BLaER1 treated with 17β-estradiol and CSF1 and Interleukin-3, amounts not matched to agents 10 nM and 100 nM (cell line): Measurements from ENCODE around the gene EXOC6.
"Not testable (repeated sequence)": the region's sequence is repeated elsewhere in the genome, so short reads cannot be mapped to it uniquely, and the experiment has no call there.

Experiments used
- H3K27ac ChIP-seq, 11 experiments: shearing (Covaris generic); formaldehyde crosslinking; 2 replicates each; pipeline ENCODE4 v1.8.1; 2022
- H3K27me3 ChIP-seq, 11 experiments: shearing (Covaris generic); formaldehyde crosslinking; 2 replicates each; pipeline ENCODE4 v1.8.1; 2022
- H3K36me3 ChIP-seq, 11 experiments: shearing (Covaris generic); formaldehyde crosslinking; 2 replicates each; pipeline ENCODE4 v1.8.1; 2022
- H3K4me1 ChIP-seq, 10 experiments: shearing (Covaris generic); formaldehyde crosslinking; 2 replicates each; pipeline ENCODE4 v1.8.1; 2022
- H3K4me2 ChIP-seq, 11 experiments: shearing (Covaris generic); formaldehyde crosslinking; 2 replicates each; pipeline ENCODE4 v1.8.1; 2022
- H3K4me3 ChIP-seq, 10 experiments: shearing (Covaris generic); formaldehyde crosslinking; 2 replicates each; pipeline ENCODE4 v1.8.1; 2022
- H3K9ac ChIP-seq, 11 experiments: shearing (Covaris generic); formaldehyde crosslinking; 2 replicates each; pipeline ENCODE4 v1.8.1; 2022
- H3K9me3 ChIP-seq, 11 experiments: shearing (Covaris generic); formaldehyde crosslinking; replicated peaks in 1 of 11; 2 replicates each; pipeline ENCODE4 v1.8.1; 2022
- H4K20me1 ChIP-seq, 11 experiments: shearing (Covaris generic); formaldehyde crosslinking; 2 replicates each; pipeline ENCODE4 v1.8.1; 2022
- Cebpa-rat ChIP-seq, 11 experiments: shearing (Covaris generic); IDR thresholded peaks; 2 replicates each; pipeline ENCODE4 v1.8.1; 2022

The EXOC6 gene

DNA sequence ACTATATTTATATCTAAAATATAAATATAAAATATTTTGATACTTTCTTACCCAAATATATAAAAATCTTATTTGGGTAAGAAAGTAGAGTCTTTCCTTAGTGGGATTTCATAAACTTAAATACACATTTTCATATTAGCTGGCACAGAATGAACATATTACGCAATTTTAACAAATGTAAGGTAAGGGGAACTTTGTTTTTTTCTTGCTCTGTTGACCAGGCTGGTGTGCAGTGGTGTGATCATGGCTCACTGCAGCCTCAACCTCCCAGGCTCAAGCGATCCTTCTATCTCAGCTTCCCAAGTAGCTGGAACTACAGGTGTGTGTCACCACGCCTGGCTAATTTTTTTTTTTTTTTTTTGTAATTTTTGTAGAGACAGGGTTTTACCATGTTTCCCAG, 243.6 kb downstream of the EXOC6 start:
- Histone ChIP-seq H3K4me2 (no peak overlapping the region), H3K4me3 (no peak overlapping the region), H3K36me3 (no peaks in the 10 kb centered on the region), H3K9ac (no peak overlapping the region), H4K20me1 (no peaks in the 10 kb centered on the region), H3K27ac (no peak overlapping the region), H3K4me1 (peaks cover 0 to 4% (median 0%) of the 10 kb centered on the region in 10 experiments; a peak in 1 of 20 replicates), H3K27me3 (no peaks in the 10 kb centered on the region), H3K9me3 (no peaks in the 10 kb centered on the region)
- peak; percentile 7 to 86 (median 66); a peak in 14 of 22 replicates for TF ChIP-seq Cebpa-rat (IDR thresholded peaks at IDR 0.05)

DNA sequence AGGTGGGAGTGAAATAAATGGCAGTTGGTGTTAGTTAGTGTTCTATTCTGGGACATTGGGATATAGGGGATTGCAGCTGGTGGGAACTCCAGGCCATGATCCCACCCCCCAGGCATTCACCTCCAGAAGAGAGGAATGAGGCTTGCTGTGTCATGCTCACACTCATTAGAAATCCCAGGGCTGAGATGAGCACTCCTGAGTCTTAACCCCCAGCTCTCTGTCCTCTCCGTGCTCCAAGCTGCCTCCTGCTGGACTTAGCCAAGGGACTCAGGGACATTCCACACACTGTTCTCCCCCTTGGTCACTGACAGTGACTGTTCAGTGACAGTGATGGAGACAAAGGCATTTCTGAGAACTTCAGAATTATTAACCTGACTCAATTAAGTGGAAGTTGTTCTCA, 246.9 kb downstream of the EXOC6 start:
- H3K4me2 ChIP-seq = no peak overlapping the region
- H3K36me3 ChIP-seq = no peaks in the 10 kb centered on the region

DNA sequence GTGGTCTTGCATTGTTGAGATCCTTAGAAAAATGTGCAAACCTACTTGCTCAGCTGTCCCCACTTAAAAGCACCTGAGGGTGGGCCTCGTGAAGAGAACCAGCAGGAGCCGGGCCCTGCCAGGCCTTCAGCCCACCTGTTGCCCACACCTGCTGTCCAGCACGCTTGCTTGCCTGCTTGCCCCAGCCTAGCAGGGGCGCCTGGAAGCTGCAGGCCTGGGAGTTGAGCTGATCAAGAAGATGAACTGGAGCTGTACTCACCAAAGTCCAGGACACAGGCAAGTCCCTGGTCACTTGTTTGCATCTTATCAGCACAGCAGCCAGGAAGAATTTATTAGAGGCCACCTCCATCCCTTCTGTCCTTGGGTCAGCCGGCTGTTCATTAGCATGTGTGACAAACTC, 248.6 kb downstream of the EXOC6 start:
- H3K27me3 ChIP-seq = no peaks in the 10 kb centered on the region
- no peak for TF ChIP-seq Cebpa-rat (IDR thresholded peaks at IDR 0.05)

More for the DNA sequence above, 246.9 kb downstream of the EXOC6 start:
- Histone ChIP-seq H3K4me1 (no peaks in the 10 kb centered on the region), H3K4me3 (no peak overlapping the region), H3K27ac (no peak overlapping the region), H3K9ac (no peak overlapping the region), H3K9me3 (peaks cover 0 to 4% (median 0%) of the 10 kb centered on the region in 11 experiments; a peak in 2 of 22 replicates), H4K20me1 (no peaks in the 10 kb centered on the region), H3K27me3 (no peaks in the 10 kb centered on the region)
- no peak for TF ChIP-seq Cebpa-rat (IDR thresholded peaks at IDR 0.05)

DNA sequence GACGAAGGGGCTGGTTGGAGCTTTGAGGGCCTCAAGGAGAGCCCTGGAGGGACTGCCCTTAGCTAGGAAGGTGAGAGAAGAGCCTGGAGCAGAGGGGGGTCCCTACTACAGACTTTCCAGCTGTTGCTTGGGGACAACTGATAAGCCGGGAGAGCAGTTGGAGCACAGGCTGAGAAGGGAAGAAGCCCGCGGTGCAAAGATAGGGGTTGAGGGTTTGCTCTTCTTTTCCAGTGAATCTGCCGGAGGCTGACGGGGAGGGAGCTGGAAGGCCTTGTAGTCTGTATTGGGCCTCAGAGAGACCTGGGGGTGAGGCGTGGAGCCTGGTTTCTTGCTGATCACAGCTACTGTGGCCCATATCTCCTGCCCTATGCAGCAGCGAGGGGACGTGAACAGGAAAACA, 249.1 kb downstream of the EXOC6 start:
- H4K20me1 ChIP-seq = no peaks in the 10 kb centered on the region
- no peak for TF ChIP-seq Cebpa-rat (IDR thresholded peaks at IDR 0.05)

More for the DNA sequence above, 248.6 kb downstream of the EXOC6 start:
- H3K9ac ChIP-seq = no peak overlapping the region
- no peaks in the 10 kb centered on the region for H3K4me1 ChIP-seq
- H3K4me2 ChIP-seq = no peak overlapping the region
- H4K20me1 ChIP-seq = no peaks in the 10 kb centered on the region
- H3K36me3 ChIP-seq = no peaks in the 10 kb centered on the region
- H3K27ac ChIP-seq = no peak overlapping the region
- peaks cover 0 to 4% (median 0%) of the 10 kb centered on the region in 11 experiments; a peak in 2 of 22 replicates for H3K9me3 ChIP-seq
- H3K4me3 ChIP-seq = no peak overlapping the region

DNA sequence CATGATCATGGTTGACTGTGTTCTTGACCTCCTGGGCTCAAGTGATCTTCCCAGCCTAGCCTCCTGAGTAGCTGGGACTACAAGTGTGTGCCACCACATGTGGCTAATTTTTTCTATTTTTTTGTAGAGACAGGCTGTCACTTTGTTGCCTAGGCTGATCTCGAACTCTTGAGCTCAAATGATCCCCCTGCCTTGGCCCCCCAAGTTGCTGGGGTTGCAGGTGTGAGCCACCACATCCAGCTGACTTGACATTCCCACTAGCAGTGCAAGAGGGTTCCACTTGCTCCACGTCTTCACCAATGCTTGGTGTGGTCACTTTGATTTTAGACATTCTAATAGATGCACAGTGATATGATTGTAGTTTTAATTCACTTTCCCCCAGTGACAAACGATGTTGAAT, 250.5 kb downstream of the EXOC6 start:
- Histone ChIP-seq H3K9me3 (peaks cover 1 to 13% (median 6%) of the 10 kb centered on the region in 11 experiments; a peak in 17 of 22 replicates), H3K4me2 (no peak overlapping the region), H3K9ac (no peak overlapping the region), H3K4me1 (no peaks in the 10 kb centered on the region), H3K4me3 (no peak overlapping the region), H4K20me1 (no peaks in the 10 kb centered on the region), H3K27ac (no peak overlapping the region), H3K36me3 (no peaks in the 10 kb centered on the region), H3K27me3 (no peaks in the 10 kb centered on the region)
- no peak for TF ChIP-seq Cebpa-rat (IDR thresholded peaks at IDR 0.05)

More for the DNA sequence above, 249.1 kb downstream of the EXOC6 start:
- Histone ChIP-seq H3K4me1 (no peaks in the 10 kb centered on the region), H3K9ac (no peak overlapping the region), H3K9me3 (peaks cover 0 to 8% (median 0%) of the 10 kb centered on the region in 11 experiments; a peak in 2 of 22 replicates), H3K27me3 (no peaks in the 10 kb centered on the region), H3K27ac (no peak overlapping the region), H3K36me3 (no peaks in the 10 kb centered on the region), H3K4me2 (no peak overlapping the region), H3K4me3 (no peak overlapping the region)

DNA sequence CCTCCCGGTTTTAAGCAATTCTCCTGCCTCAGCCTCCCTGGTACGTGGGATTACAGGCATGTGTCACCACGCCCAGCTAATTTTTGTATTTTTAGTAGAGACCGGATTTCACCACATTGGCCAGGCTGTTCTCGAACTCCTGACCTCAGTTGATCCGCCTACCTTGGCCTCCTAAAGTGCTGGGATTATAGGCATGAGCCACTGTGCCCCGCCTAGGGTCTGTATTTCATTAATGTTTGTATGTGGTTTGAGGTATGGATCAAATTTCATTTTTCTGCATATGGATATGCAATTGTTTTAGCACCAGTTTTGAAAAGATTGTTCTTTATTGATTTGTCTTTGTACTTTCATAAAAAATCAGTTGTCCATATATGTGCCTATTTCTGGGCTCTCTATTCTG, 251.3 kb downstream of the EXOC6 start:
- Histone ChIP-seq H3K4me1 (no peaks in the 10 kb centered on the region), H3K4me3 (no peak overlapping the region), H3K4me2 (no peak overlapping the region), H3K9me3 (peaks cover 3 to 16% (median 8%) of the 10 kb centered on the region in 11 experiments; a peak in 18 of 22 replicates), H3K27me3 (no peaks in the 10 kb centered on the region), H4K20me1 (no peaks in the 10 kb centered on the region), H3K36me3 (no peaks in the 10 kb centered on the region), H3K27ac (no peak overlapping the region), H3K9ac (no peak overlapping the region)
- no peak for TF ChIP-seq Cebpa-rat (IDR thresholded peaks at IDR 0.05)

DNA sequence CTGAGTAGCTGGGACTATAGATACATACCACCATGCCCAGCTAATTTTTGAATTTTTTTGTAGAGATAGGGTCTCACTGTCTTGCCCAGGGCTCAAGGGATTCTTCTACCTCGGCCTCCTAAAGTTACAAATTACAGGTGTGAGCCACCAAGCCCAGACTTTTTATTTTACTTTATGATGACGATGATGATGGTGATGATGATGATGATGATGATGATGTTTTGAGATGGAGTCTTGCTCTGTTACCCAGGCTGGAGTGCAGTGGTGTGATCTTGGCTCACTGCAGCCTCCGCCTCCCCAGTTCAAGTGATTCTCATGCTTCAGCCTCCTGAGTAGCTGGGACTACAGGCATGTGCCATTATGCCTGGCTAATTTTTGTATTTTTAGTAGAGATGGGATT, 252.8 kb downstream of the EXOC6 start:
- not testable (repeated sequence) for H3K4me3 ChIP-seq, H3K27ac ChIP-seq, H3K4me2 ChIP-seq, H3K9ac ChIP-seq, H3K36me3 ChIP-seq, H4K20me1 ChIP-seq, H3K27me3 ChIP-seq, H3K4me1 ChIP-seq
- peaks cover 3 to 16% (median 8%) of the 10 kb centered on the region in 11 experiments; a peak in 18 of 22 replicates for H3K9me3 ChIP-seq

DNA sequence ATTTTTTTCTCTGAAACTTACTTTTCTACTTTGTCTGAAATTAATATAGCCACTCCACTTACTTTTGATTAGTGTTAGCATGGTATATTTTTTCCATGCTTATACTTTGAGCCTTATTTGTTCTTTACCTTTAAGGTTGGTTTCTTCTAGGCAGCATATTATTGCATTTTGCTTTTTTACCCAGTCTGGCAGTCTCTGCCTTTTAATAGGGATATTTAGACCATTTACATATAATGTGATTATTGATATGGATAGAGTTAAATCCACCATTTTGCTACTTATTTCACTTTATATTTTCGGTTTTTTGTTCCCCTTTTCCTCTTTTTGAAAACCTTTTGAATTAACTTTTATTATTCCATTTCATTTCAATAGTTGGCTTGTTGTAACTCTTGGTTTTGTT, 255.6 kb downstream of the EXOC6 start:
- Histone ChIP-seq H3K9ac (no peak overlapping the region), H3K4me3 (no peak overlapping the region), H3K4me2 (no peak overlapping the region), H4K20me1 (no peaks in the 10 kb centered on the region), H3K9me3 (peaks cover 3 to 16% (median 8%) of the 10 kb centered on the region in 11 experiments; a peak in 18 of 22 replicates), H3K4me1 (peaks cover 0 to 6% (median 0%) of the 10 kb centered on the region in 10 experiments; a peak in 5 of 20 replicates), H3K27me3 (no peaks in the 10 kb centered on the region), H3K36me3 (no peaks in the 10 kb centered on the region), H3K27ac (no peak overlapping the region)
- TF ChIP-seq Cebpa-rat (IDR thresholded peaks at IDR 0.05) = no peak

DNA sequence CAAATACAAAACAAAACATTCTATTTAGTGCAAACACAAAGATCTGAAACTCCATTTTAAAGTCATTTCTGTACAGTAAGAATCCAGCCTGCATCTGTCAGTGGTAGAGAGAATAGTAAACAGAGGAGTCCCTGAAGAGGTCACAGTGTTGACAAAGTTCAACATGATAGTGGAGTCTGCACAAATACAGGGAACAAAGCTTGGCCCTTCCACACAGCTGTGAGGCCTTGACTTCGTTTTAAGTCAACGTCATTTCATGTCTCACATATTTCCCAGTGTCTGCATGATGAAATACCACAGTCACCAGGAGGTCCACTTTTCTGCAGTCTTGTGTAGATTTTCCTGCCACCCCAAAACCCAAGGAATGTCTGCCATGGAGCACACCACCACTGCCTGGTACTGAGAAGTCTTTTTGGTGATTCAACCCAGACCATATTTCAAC, 258.3 kb downstream of the EXOC6 start:
- Histone ChIP-seq H3K4me2 (no peak overlapping the region), H3K4me3 (no peak overlapping the region), H3K27me3 (no peaks in the 10 kb centered on the region), H3K4me1 (peaks cover 0 to 6% (median 0%) of the 10 kb centered on the region in 10 experiments; a peak in 5 of 20 replicates), H4K20me1 (no peaks in the 10 kb centered on the region), H3K9me3 (peaks cover 3 to 16% (median 8%) of the 10 kb centered on the region in 11 experiments; a peak in 17 of 22 replicates), H3K9ac (no peak overlapping the region), H3K27ac (no peak overlapping the region), H3K36me3 (no peaks in the 10 kb centered on the region)
- TF ChIP-seq Cebpa-rat (IDR thresholded peaks at IDR 0.05) = no peak
